BE2C (cell line): ENCODE data around the gene LRMDA.

Source experiments
- DNase-seq: peaks from one replicate; pipeline ENCODE4 v3.0.0-alpha.2; 2020
- H3K27me3 ChIP-seq: fragments of 250-450 bp; sonication (Bioruptor Pico); 2 replicates; pipeline ENCODE4 v1.5.1; 2020; ENCODE audit warnings: mild to moderate bottlenecking
- H3K36me3 ChIP-seq: fragments of 250-450 bp; sonication (Bioruptor Pico); 2 replicates; pipeline ENCODE4 v1.5.1; 2020; ENCODE audit warnings: mild to moderate bottlenecking
- H3K4me1 ChIP-seq: fragments of 250-450 bp; sonication (Bioruptor Pico); 2 replicates; pipeline ENCODE4 v1.5.1; 2020
- H3K4me3 ChIP-seq: 2 replicates; pipeline ENCODE4 v1.5.1; 2011; ENCODE audit warnings: low read depth, low read length
- H3K9me3 ChIP-seq: fragments of 250-450 bp; sonication (Bioruptor Pico); 2 replicates; pipeline ENCODE4 v1.5.1; 2020
- TF ChIP-seq, protein P1 (sequence below): IDR thresholded peaks from 2 replicates; pipeline ENCODE4 v1.5.1; 2012; ENCODE audit warnings: mild to moderate bottlenecking, low read depth, low read length

The LRMDA gene

DNA sequence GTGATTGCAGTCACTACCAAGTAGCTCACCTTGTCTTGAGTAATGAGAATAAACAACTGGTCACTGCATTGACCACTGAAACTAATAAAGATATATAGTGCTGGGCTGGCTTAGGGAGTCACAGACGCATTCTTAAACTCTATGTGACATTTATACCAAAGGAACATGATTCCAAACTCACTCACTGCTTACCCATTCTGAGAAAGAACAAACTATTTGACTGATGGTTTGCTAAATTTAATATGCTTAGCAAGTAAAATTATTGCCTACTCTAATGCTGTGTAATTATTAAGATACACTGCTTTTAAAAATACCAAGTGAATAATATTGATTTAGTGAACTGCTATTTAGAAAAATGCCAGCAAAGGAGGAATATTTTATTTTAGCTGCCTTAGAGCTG, 191.1 kb downstream of the LRMDA start:
- Histone ChIP-seq H3K36me3 (no peaks in the 10 kb centered on the region), H3K9me3 (no peaks in the 10 kb centered on the region), H3K27me3 (no peaks in the 10 kb centered on the region), H3K4me1 (no peaks in the 10 kb centered on the region), H3K4me3 (no peak overlapping the region)
- TF ChIP-seq, protein P1, sequence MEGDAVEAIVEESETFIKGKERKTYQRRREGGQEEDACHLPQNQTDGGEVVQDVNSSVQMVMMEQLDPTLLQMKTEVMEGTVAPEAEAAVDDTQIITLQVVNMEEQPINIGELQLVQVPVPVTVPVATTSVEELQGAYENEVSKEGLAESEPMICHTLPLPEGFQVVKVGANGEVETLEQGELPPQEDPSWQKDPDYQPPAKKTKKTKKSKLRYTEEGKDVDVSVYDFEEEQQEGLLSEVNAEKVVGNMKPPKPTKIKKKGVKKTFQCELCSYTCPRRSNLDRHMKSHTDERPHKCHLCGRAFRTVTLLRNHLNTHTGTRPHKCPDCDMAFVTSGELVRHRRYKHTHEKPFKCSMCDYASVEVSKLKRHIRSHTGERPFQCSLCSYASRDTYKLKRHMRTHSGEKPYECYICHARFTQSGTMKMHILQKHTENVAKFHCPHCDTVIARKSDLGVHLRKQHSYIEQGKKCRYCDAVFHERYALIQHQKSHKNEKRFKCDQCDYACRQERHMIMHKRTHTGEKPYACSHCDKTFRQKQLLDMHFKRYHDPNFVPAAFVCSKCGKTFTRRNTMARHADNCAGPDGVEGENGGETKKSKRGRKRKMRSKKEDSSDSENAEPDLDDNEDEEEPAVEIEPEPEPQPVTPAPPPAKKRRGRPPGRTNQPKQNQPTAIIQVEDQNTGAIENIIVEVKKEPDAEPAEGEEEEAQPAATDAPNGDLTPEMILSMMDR: no peak
- no peak for DNase-seq

DNA sequence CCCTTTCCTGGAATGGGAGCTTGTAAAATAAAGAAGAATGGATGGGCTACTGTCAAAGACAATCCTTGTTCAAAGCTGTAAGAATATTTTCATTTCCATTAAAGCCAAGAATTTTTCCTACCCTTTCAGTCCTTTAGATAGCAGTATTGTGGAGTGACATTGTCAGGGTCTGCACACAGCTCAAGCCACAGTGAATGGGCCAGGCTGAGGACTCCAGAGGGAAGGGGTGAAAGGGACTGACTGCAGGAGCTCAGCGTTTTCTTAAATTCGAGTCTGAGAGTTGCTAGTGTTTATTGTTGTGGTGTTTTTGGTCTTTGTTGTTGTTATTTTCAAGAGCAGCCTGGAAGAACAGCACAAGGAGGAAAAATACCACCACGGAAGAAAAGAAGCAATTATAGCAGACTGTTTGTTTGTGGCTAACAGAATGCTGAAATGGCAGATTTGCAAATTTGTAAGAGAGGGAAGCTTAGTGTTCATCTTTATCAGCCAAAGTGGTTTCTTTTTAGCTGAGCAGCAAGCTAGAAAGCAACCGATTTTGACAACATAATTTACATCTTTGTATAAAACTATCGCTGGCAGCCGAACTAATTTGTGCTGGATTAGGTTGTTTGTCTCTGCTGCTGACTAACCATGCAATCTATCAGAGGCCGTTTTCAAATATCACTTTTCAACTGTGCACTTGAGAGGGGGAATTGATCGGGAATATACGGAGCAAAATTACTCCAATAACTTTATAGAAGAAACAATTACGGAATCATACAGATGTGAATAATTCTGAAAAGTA, 192.1 kb downstream of the LRMDA start:
- no peaks in the 10 kb centered on the region for H3K4me1 ChIP-seq
- H3K36me3 ChIP-seq: no peaks in the 10 kb centered on the region
- no peak for DNase-seq
- no peaks in the 10 kb centered on the region for H3K27me3 ChIP-seq
- H3K9me3 ChIP-seq: no peaks in the 10 kb centered on the region
- TF ChIP-seq, protein P1: no peak
- no peak overlapping the region for H3K4me3 ChIP-seq

DNA sequence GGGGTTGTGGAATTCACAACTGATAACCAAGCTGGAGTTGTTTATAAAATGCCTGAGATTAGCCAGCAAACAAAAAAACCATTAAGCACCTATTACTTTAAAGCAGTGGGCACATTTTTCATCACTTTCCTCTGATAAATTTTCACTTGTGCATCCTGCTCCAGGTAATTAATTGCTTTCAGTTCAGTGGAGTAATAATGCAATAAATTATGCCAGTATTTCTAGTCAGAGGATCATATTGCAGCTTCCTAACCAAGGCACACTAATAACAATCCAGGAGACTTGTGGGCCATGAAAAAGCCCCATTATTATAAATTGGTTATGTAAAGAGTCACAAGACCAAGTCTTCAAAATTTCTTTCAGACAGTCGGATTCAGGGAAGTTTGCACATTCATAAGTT, 193.2 kb downstream of the LRMDA start:
- TF ChIP-seq, protein P1: no peak
- DNase-seq: no peak
- H3K4me1 ChIP-seq: no peaks in the 10 kb centered on the region
- H3K9me3 ChIP-seq: no peaks in the 10 kb centered on the region
- H3K36me3 ChIP-seq: no peaks in the 10 kb centered on the region
- H3K27me3 ChIP-seq: no peaks in the 10 kb centered on the region
- no peak overlapping the region for H3K4me3 ChIP-seq

DNA sequence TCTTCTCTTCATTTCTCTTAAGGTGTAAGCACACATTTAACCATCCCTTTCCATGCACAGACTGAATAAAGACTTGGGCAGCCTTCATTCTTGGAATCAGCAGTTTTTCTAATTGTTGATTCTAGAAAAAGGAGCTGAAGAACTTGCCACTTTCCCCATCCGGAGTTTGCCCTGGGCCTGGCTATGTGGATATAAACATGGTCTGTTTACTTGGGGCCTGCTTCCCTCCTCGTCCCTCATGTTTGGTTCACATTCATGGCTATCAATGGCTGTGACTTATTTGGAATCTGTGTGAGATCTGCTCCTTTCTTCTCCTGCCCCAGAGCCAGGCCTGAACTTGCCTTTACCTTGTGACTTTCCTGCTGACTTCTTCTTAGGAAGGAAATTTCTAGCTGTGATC, 199.3 kb downstream of the LRMDA start:
- TF ChIP-seq, protein P1: no peak
- Histone ChIP-seq H3K36me3 (no peaks in the 10 kb centered on the region), H3K27me3 (no peaks in the 10 kb centered on the region), H3K4me1 (no peaks in the 10 kb centered on the region), H3K4me3 (no peak overlapping the region), H3K9me3 (no peaks in the 10 kb centered on the region)
- no peak for DNase-seq

DNA sequence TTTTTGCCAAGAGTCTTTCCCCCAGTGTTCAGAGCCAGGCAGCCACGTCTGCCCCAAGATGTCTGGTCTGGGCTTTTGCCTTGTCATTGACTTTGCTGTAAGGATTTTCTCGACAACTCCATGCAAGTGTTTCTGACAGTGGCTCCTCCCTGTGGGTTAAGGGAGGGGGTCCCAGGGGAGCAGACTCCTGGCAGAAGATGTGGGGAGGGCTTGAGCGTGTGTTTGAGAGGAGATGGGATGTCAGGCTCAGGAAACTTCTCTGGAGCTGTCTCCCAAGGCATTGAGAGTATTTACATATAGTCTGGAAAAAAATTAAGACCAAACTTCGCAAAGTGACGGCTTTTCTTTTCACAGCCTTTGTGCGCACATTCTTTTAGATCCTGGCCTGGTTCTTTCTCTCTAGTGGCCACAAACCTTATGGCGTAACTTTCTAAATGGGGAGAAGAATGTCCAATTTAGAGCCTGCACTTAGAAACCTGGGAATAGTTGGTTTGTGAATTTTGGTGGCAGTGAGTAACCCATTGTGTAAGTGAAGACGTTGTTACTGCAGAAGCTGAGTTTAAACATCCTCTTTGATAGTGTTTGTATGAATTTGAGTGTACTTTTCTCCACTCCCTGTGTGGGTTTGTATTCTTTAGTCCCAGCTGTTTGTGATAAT, 201.5 kb downstream of the LRMDA start:
- TF ChIP-seq, protein P1: no peak
- Histone ChIP-seq H3K9me3 (no peaks in the 10 kb centered on the region), H3K27me3 (no peaks in the 10 kb centered on the region), H3K4me3 (no peak overlapping the region), H3K4me1 (no peaks in the 10 kb centered on the region), H3K36me3 (no peaks in the 10 kb centered on the region)
- peak; percentile 46 for DNase-seq

DNA sequence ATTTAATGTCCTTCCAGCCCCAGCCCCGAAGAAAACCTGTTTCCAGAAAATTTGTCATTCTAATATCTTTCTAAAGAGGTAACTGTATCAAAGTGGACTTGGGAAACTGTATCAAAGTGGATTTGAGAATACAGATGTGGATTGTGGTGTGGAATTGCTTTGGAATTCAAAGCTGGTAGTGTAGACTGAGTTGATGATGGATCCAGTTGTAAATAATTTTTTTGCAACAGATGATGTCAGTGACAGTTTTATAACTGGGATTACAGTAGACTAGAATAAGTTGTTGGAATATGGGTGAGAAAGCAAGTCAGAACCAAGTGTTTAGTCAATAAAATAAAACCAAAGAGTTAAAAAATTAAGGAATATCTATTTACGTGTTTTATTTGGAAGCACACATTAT, 202.1 kb downstream of the LRMDA start:
- no peaks in the 10 kb centered on the region for H3K9me3 ChIP-seq
- H3K36me3 ChIP-seq: no peaks in the 10 kb centered on the region
- no peak overlapping the region for H3K4me3 ChIP-seq
- DNase-seq: no peak
- H3K27me3 ChIP-seq: no peaks in the 10 kb centered on the region
- TF ChIP-seq, protein P1: no peak
- H3K4me1 ChIP-seq: no peaks in the 10 kb centered on the region
